Epithelial cell of esophagus (primary cell): Measurements from ENCODE around the gene KDM3B.

ENCODE experiments used
- DNase-seq: peaks from one replicate; pipeline ENCODE4 v3.0.0; 2010; ENCODE audit warnings: low read depth
- H3K4me3 ChIP-seq: 2 replicates; pipeline ENCODE4 v1.5.1; 2011; ENCODE audit warnings: mild to moderate bottlenecking, low read length, control low read depth
- CTCF ChIP-seq: IDR thresholded peaks from 2 replicates; pipeline ENCODE4 v1.5.1; 2011; ENCODE audit warnings: low read depth, mild to moderate bottlenecking, low read length, control low read depth, inconsistent platforms; ENCODE audit not compliant: insufficient read depth; ENCODE audit errors: missing control alignments

KDM3B gene

GRCh38 chr5:138371454-138371853, 19.0 kb downstream of the KDM3B start:
- no peak overlapping the region for H3K4me3 ChIP-seq
- peak; percentile 11 for DNase-seq

DNA sequence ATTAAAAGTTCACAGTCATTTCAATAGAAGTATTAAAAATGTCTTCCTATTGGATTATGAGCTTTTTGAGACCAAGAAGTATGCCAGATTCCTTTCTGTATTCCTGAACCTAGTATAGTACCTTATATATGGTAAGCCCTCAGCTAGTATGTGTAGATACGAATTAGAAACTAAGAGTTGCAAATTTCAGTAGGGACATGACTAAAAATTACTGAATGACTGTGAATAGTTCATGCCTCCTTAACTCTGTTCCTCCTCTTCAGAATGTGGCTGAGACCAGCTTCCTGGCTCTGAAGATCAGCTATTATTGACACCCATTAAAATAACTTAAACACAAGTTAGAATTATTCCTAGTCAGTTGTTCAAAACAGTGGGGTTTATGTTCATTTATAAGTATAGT, 19.7 kb downstream of the KDM3B start:
- DNase-seq, result no peak
- TF ChIP-seq CTCF, result no peak
- no peak overlapping the region for H3K4me3 ChIP-seq

More at GRCh38 chr5:138371454-138371853, 19.0 kb downstream of the KDM3B start:
- TF ChIP-seq CTCF, result no peak

GRCh38 chr5:138372653-138373052, 20.2 kb downstream of the KDM3B start:
- no peak overlapping the region for H3K4me3 ChIP-seq
- no peak for TF ChIP-seq CTCF
- no peak for DNase-seq

DNA sequence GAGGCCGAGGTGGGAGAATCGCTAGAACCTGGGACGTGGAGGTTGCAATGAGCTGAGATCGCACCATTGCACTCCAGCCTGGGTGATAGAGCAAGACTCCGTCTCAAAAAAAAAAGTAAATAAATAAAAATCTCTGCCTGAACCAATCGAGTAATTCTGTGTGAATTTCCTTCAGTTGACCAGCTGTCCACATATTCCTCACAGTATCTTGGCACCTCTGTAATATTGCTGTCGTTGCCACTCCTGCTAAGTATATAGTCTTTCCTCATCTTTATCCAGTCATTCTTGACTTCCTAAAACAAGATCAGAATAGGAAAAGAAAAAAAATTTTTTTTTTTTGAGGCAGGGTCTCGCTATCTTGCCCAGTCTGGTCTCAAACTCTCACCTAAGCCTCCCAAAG, 29.9 kb downstream of the KDM3B start:
- H3K4me3 ChIP-seq, result no peak overlapping the region
- DNase-seq, result no peak
- no peak for TF ChIP-seq CTCF

DNA sequence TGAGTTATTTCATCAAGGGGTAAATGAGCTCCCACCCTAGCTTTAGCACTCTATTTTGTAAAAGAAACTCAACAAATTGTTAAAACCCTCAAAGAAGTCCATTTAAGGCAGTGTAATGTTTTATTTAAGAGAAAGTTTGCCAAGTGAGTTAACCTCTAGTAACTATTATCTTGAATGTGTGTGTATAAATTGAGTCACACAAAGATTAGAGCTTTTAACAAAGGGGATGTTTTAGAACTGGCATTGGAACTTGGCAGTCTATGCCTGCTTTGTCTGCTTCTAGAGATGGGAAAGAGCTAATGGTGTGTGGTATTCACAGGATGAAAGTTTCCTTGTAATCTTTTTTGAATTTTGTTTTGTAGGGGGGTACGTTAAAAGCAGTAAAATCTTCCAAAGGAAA, 33.2 kb downstream of the KDM3B start:
- no peak for DNase-seq
- TF ChIP-seq CTCF, result no peak
- no peak overlapping the region for H3K4me3 ChIP-seq

- no peak for DNase-seq
Measured at GRCh38 chr5:138386290-138386689, 33.8 kb downstream of the KDM3B start.

More at GRCh38 chr5:138386290-138386689, 33.8 kb downstream of the KDM3B start:
- no peak overlapping the region for H3K4me3 ChIP-seq
- TF ChIP-seq CTCF, result no peak
